HepG2 (cell line): ENCODE measurements around the gene ERICH6. TPM values are rescaled to one million over a fixed set of nuclear protein-coding genes. Genes with fewer than 3 reads are reported as not detected.

ENCODE experiments used
- CCDC6 ChIP-seq: sonication (generic); formaldehyde crosslinking; IDR thresholded peaks from 2 replicates; pipeline ENCODE4 v1.8.1; 2022; ENCODE audit warnings: mild to moderate bottlenecking, missing genetic modification reagents, moderate library complexity
- EHMT2 ChIP-seq: fragments of 200-600 bp; sonication (generic); IDR thresholded peaks from 2 replicates; pipeline ENCODE4 v1.7.0; 2017; ENCODE audit warnings: antibody characterized with exemption, low read depth, low read length, borderline replicate concordance
- FOXP1 ChIP-seq, 2 experiments: fragments of 450-650 bp in 1 of 2; IDR thresholded peaks; 2 replicates each; pipeline ENCODE4 v1.6.1; 2017 to 2018; ENCODE audit warnings: antibody characterized with exemption in 1 of 2
- KDM5B ChIP-seq: sonication (generic); formaldehyde crosslinking; IDR thresholded peaks from 2 replicates; pipeline ENCODE4 v1.4.0; 2020; ENCODE audit warnings: missing genetic modification reagents, mild to moderate bottlenecking, borderline replicate concordance
- RBM22 ChIP-seq: fragments of 200-400 bp; formaldehyde crosslinking; optimal IDR thresholded peaks from 2 replicates; pipeline ENCODE3; 2017; ENCODE audit warnings: mild to moderate bottlenecking, low read length, moderate library complexity
- REXO4 ChIP-seq: sonication (generic); formaldehyde crosslinking; IDR thresholded peaks from 2 replicates; pipeline ENCODE4 v1.8.0; 2022; ENCODE audit warnings: missing genetic modification reagents, mild to moderate bottlenecking, borderline replicate concordance
- ZNF431 ChIP-seq: sonication (generic); formaldehyde crosslinking; IDR thresholded peaks from 2 replicates; pipeline ENCODE4 v1.9.0; 2022; ENCODE audit warnings: missing genetic modification reagents, low read depth, mild to moderate bottlenecking, borderline replicate concordance
- ZNF510 ChIP-seq: sonication (generic); formaldehyde crosslinking; IDR thresholded peaks from 2 replicates; pipeline ENCODE4 v1.4.0; 2020; ENCODE audit warnings: low read depth, mild to moderate bottlenecking, missing genetic modification reagents
- ZNF549 ChIP-seq: sonication (generic); formaldehyde crosslinking; IDR thresholded peaks from 2 replicates; pipeline ENCODE4 v1.5.0; 2020; ENCODE audit warnings: missing genetic modification reagents
- ZNF562 ChIP-seq: sonication (generic); formaldehyde crosslinking; IDR thresholded peaks from 2 replicates; pipeline ENCODE4 v1.8.0; 2022; ENCODE audit warnings: missing genetic modification reagents, borderline replicate concordance
- polyA plus RNA-seq, 8 experiments: library from polyadenylated mRNA; depleted of rRNA in 3 of 8; stranded (reverse) in 7 of 8; unstranded in 1 of 8; fragments of >200 nt; fragmentation: Illumina TruSeq in 4 of 8; extraction: Trizol in 4 of 8; gene quantifications; 2 replicates each; pipeline versions ENCODE4 v1.2.1 to v1.2.3, GENCODE V29; 2011 to 2016; ENCODE audit warnings: low read depth in 4 of 8, missing spikeins in 1 of 8, mixed read lengths in 1 of 8; ENCODE audit not compliant: insufficient read depth in 1 of 8
- total RNA-seq, 5 experiments: library from RNA; depleted of rRNA; stranded (reverse); fragments of >200 nt; fragmentation: Illumina TruSeq; extraction: Trizol; gene quantifications; 2 replicates each; pipeline ENCODE4 v1.2.3, GENCODE V29; 2016; ENCODE audit warnings: low read depth in 1 of 5
- TF ChIP-seq, protein P1 (sequence below): sonication (generic); formaldehyde crosslinking; conservative IDR thresholded peaks from 2 replicates; pipeline ENCODE4 v1.8.0; 2022; ENCODE audit warnings: missing genetic modification reagents
- TF ChIP-seq, protein P2 (sequence below): sonication (generic); formaldehyde crosslinking; IDR thresholded peaks from 2 replicates; pipeline ENCODE4 v1.4.0; 2020; ENCODE audit warnings: mild to moderate bottlenecking, missing genetic modification reagents
- TF ChIP-seq, protein P3 (sequence below): sonication (generic); formaldehyde crosslinking; IDR thresholded peaks from 2 replicates; pipeline ENCODE4 v1.5.0; 2020; ENCODE audit warnings: missing genetic modification reagents
- TF ChIP-seq, protein P4 (sequence below): sonication (generic); formaldehyde crosslinking; IDR thresholded peaks from 2 replicates; pipeline ENCODE4 v1.4.0; 2020; ENCODE audit warnings: missing genetic modification reagents
- TF ChIP-seq, protein P5 (sequence below): conservative IDR thresholded peaks from 2 replicates; pipeline ENCODE4 v1.6.1; 2018; ENCODE audit warnings: missing genetic modification reagents

The ERICH6 gene
- total and polyA plus RNA-seq, 2 of the 13 experiments (the other 11 are each of a cell fraction or from before 2014, with no cell fraction given): 0.03 TPM; not detected in 1

DNA sequence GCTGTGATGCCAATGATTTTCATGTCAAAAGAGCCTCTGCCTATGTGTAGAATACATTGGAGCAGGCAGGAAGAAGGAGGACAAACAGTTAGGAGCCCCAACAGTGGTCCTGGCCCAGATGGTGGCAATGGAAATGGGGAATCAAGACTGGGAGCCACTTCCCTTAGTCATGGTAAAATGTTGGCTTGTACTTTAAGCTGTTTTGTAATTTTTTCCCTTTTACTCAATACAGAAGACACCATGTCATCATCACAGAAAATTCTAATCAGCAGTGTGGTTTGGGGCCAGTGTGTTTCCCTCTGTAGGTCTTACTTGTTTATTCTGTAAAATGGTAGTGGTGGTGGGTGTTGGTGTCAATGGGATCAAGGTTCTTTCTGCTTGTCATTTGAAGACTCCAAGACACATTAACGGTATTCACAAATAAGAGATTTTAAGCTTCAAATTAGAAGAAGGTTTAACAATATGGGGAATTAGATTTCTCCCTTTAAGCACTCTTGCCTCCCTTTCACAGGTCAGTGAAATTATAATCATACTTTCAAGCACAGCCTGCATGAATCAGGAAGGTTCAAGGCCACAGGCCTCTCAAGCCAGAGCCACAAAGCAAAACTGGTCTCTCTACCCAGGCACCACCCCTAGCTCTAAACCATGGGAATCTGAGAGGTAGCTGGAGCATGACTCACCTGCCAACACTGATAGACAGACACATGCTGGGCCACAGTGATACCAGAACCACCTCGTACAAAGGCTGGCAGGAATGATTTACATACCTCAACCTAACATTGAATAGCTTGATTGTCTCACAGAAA is 34.4 kb upstream of the ERICH6 start (continued):
- TF ChIP-seq, protein P1, sequence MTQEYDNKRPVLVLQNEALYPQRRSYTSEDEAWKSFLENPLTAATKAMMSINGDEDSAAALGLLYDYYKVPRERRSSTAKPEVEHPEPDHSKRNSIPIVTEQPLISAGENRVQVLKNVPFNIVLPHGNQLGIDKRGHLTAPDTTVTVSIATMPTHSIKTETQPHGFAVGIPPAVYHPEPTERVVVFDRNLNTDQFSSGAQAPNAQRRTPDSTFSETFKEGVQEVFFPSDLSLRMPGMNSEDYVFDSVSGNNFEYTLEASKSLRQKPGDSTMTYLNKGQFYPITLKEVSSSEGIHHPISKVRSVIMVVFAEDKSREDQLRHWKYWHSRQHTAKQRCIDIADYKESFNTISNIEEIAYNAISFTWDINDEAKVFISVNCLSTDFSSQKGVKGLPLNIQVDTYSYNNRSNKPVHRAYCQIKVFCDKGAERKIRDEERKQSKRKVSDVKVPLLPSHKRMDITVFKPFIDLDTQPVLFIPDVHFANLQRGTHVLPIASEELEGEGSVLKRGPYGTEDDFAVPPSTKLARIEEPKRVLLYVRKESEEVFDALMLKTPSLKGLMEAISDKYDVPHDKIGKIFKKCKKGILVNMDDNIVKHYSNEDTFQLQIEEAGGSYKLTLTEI: no peak
- 0 out of 2 replicates have a peak, but pooled peaks have one; percentile 33 for TF ChIP-seq EHMT2
- no peak for TF ChIP-seq ZNF431 (CRISPR knock-in tag)
- TF ChIP-seq KDM5B (CRISPR knock-in tag): no peak
- peak; percentile 7 for TF ChIP-seq RBM22
- TF ChIP-seq, protein P2, sequence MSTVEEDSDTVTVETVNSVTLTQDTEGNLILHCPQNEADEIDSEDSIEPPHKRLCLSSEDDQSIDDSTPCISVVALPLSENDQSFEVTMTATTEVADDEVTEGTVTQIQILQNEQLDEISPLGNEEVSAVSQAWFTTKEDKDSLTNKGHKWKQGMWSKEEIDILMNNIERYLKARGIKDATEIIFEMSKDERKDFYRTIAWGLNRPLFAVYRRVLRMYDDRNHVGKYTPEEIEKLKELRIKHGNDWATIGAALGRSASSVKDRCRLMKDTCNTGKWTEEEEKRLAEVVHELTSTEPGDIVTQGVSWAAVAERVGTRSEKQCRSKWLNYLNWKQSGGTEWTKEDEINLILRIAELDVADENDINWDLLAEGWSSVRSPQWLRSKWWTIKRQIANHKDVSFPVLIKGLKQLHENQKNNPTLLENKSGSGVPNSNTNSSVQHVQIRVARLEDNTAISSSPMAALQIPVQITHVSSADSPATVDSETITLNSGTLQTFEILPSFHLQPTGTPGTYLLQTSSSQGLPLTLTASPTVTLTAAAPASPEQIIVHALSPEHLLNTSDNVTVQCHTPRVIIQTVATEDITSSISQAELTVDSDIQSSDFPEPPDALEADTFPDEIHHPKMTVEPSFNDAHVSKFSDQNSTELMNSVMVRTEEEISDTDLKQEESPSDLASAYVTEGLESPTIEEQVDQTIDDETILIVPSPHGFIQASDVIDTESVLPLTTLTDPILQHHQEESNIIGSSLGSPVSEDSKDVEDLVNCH (CRISPR knock-in tag): no peak
- TF ChIP-seq ZNF510 (CRISPR knock-in tag): no peak
- TF ChIP-seq, protein P3, sequence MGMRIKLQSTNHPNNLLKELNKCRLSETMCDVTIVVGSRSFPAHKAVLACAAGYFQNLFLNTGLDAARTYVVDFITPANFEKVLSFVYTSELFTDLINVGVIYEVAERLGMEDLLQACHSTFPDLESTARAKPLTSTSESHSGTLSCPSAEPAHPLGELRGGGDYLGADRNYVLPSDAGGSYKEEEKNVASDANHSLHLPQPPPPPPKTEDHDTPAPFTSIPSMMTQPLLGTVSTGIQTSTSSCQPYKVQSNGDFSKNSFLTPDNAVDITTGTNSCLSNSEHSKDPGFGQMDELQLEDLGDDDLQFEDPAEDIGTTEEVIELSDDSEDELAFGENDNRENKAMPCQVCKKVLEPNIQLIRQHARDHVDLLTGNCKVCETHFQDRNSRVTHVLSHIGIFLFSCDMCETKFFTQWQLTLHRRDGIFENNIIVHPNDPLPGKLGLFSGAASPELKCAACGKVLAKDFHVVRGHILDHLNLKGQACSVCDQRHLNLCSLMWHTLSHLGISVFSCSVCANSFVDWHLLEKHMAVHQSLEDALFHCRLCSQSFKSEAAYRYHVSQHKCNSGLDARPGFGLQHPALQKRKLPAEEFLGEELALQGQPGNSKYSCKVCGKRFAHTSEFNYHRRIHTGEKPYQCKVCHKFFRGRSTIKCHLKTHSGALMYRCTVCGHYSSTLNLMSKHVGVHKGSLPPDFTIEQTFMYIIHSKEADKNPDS (CRISPR knock-in tag): no peak
- TF ChIP-seq ZNF562 (CRISPR knock-in tag): no peak
- TF ChIP-seq REXO4 (CRISPR knock-in tag): no peak
- TF ChIP-seq, protein P4, sequence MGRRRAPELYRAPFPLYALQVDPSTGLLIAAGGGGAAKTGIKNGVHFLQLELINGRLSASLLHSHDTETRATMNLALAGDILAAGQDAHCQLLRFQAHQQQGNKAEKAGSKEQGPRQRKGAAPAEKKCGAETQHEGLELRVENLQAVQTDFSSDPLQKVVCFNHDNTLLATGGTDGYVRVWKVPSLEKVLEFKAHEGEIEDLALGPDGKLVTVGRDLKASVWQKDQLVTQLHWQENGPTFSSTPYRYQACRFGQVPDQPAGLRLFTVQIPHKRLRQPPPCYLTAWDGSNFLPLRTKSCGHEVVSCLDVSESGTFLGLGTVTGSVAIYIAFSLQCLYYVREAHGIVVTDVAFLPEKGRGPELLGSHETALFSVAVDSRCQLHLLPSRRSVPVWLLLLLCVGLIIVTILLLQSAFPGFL: no peak
- TF ChIP-seq FOXP1 (IDR thresholded peaks at IDR 0.05): no peak
- TF ChIP-seq FOXP1 (CRISPR knock-in tag; IDR thresholded peaks at IDR 0.05): no peak; the same call in 1 of the 2 replicates
- TF ChIP-seq ZNF549: no peak
- TF ChIP-seq CCDC6 (CRISPR knock-in tag): no peak
- TF ChIP-seq, protein P5, sequence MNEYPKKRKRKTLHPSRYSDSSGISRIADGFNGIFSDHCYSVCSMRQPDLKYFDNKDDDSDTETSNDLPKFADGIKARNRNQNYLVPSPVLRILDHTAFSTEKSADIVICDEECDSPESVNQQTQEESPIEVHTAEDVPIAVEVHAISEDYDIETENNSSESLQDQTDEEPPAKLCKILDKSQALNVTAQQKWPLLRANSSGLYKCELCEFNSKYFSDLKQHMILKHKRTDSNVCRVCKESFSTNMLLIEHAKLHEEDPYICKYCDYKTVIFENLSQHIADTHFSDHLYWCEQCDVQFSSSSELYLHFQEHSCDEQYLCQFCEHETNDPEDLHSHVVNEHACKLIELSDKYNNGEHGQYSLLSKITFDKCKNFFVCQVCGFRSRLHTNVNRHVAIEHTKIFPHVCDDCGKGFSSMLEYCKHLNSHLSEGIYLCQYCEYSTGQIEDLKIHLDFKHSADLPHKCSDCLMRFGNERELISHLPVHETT (CRISPR knock-in tag): no peak
